ENCODE measurements around the gene CD22. TPM values are rescaled to one million over a fixed set of nuclear protein-coding genes. Genes with fewer than 3 reads are reported as not detected.
"Not testable (repeated sequence)": the region's sequence is repeated elsewhere in the genome, so short reads cannot be mapped to it uniquely, and the experiment has no call there.

CD22 gene
- total and polyA plus RNA-seq, 2 of the 8 experiments (the other 6 are each of a cell fraction or from before 2014, with no cell fraction given) = 0.06 to 0.60 TPM

GRCh38 chr19:35286101-35286500, 42.9 kb upstream of the CD22 start:
- H3K36me3 ChIP-seq (ENCODE audit: control insufficient read depth in 2 of 4, insufficient read depth in 4 of 4, low read length in 3 of 4); H3K14ac ChIP-seq (ENCODE audit: insufficient read length); H3K4me2 ChIP-seq (ENCODE audit: insufficient read depth in 1 of 2, low read depth in 2 of 2, low read length in 2 of 2); H4K91ac ChIP-seq (replicated peaks; ENCODE audit: insufficient read length, low read length); H3K9ac ChIP-seq (replicated peaks in 1 of 4; ENCODE audit: extremely low read depth in 1 of 4, low read depth in 3 of 4, low read length in 3 of 4); H3K79me1 ChIP-seq (ENCODE audit: low read depth, low read length); H3K79me2 ChIP-seq (ENCODE audit: control insufficient read depth in 1 of 2, insufficient read depth in 2 of 2, low read length in 2 of 2); H4K8ac ChIP-seq (ENCODE audit: extremely low read depth, insufficient read depth, low read length); H3K18ac ChIP-seq (ENCODE audit: extremely low read depth, low read length); H3K23me2 ChIP-seq (ENCODE audit: low read depth, low read length); H2BK15ac ChIP-seq (ENCODE audit: low read length); H4K20me1 ChIP-seq (replicated peaks in 1 of 2; ENCODE audit: control insufficient read depth in 1 of 2, insufficient read depth in 2 of 2, low read length in 2 of 2); H3K23ac ChIP-seq (ENCODE audit: insufficient read length); H2AK5ac ChIP-seq (ENCODE audit: low read depth, low read length); H3K4me3 ChIP-seq (ENCODE audit: extremely low read depth in 1 of 4, insufficient read depth in 2 of 4, low read depth in 3 of 4, low read length in 4 of 4); H2BK20ac ChIP-seq (ENCODE audit: low read length); H3K27ac ChIP-seq (ENCODE audit: low read depth, low read length); H3K4ac ChIP-seq (replicated peaks; ENCODE audit: insufficient read length, low read depth, low read length); POLR2A ChIA-PET (ENCODE audit: partially characterized antibody); H2BK12ac ChIP-seq (ENCODE audit: low read depth, low read length); H2AFZ ChIP-seq (ENCODE audit: low read length); H2BK5ac ChIP-seq (ENCODE audit: low read depth, low read length); H3K56ac ChIP-seq (replicated peaks; ENCODE audit: insufficient read length, low read depth, low read length); H3K9me3 ChIP-seq (ENCODE audit: insufficient read depth in 2 of 2, low read depth in 1 of 2, low read length in 1 of 2); H2BK120ac ChIP-seq (replicated peaks; ENCODE audit: low read depth, low read length); DNase-seq (ENCODE audit: low read depth in 1 of 2, low spot score in 2 of 2); H3K27me3 ChIP-seq (replicated peaks in 1 of 4; ENCODE audit: control insufficient read depth in 3 of 4, extremely low read depth in 1 of 4, insufficient read depth in 3 of 4, low read length in 3 of 4); FAIRE-seq; H4K5ac ChIP-seq (ENCODE audit: insufficient read length, low read depth, low read length): not testable (repeated sequence)
- 92% methylated on average over 5 of the region's 5 CpGs; no CpG with 5 or more reads in 1 of the 2 experiments for WGBS, 2 experiments (ENCODE audit: extremely low coverage in 1 of 2, insufficient coverage in 1 of 2, insufficient read length in 1 of 2, insufficient replicate concordance in 2 of 2, low coverage in 1 of 2, low lambda C conversion rate in 2 of 2, missing lambda C conversion rate in 1 of 2)
- peaks cover 0 to 14% (median 5%) of the 10 kb centered on the region in 4 experiments; a peak in 5 of 7 replicates for H3K4me1 ChIP-seq (replicated peaks in 1 of 4; ENCODE audit: control insufficient read depth in 3 of 4, insufficient read depth in 4 of 4, low read length in 3 of 4)
- CTCF ChIA-PET (ENCODE audit: partially characterized antibody) = interaction anchor here (0.6 to 2.1 kb wide), 4 partner anchors 10 to 209 kb away, joined by 4 to 6 read pairs (median 4); partner anchors contain the start of gene USF2

All from H1 (cell line).